ENCODE data around the gene GALK1.
"Not testable (repeated sequence)": the region's sequence is repeated elsewhere in the genome, so short reads cannot be mapped to it uniquely, and the experiment has no call there.

Gene GALK1

DNA sequence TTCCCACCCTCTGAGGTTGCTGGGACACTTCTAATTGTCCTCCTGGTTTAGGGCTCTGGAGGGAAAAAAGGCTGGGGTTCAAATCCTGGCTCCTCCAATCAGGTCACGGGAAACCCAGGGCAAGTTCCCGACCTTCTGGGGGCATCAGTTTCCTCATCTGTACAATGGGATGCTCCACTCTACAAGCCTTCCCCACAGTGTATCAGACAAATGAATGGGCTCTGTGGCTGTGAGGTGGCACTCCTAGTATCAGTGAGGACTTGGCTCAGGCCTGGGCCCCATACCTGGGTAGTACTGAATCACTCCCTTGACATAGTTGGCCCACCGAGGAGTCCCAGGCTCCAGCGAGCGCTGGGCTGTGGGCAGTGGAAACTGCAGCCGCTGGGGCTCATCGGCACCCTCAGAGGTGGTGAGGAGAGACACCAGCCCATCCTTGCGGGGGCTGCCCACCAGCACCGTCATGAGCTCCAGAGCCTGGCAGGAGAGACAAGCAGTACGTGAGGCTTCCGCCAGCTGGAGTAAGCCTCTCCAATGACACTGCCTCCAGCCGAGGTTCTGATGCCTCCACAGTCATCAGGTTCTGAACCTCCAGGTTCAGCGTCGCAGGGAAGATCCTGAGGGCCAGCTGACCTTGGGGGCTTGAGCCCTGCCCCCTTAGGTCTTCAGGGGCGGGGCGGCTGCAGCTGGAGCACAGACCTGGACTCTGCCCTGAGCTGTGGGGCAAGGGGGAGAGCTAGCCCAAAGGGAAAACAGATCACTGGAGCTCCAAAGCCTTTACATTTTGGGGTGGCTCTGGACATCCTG lies 1.2 kb downstream of the GALK1 start:
- DNase-seq = no peak

GRCh38 chr17:75763269-75763607 lies 1.8 kb downstream of the GALK1 start:
- DNase-seq = no peak

GRCh38 chr17:75762513-75763268 lies 2.3 kb downstream of the GALK1 start:
- no peak for DNase-seq

DNA sequence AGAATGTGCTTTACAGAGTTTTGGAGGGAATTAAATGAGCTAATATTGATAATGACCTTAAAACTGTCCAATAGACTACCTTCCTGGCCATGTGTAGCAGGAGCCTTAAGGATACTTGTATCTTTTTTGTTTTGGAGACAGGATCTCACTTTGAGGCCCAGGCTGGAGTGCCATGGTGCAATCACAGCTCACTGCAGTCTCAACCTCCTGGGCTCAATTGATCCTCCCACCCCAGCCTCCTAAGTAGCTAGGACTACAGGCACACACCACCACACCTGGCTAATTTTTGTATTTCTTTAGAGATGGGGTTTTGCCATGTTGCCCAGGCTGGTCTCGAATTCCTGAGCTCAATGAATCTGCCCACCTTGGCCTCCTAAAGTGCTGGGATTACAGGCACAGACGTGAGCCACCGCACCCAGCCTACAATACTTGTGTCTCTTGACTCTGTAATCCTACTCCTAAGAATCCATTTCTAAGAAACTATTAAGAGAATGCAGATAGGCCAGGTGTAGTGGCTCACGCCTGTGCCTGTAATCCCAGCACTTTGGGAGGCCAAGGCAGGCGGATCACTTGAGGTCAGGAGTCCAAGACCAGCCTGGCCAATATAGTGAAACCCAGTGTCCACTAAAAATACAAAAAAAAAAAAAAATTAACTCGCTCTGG lies 4.9 kb downstream of the GALK1 start:
- not testable (repeated sequence) for DNase-seq

GRCh38 chr17:75759457-75759856 lies 5.5 kb downstream of the GALK1 start:
- no peak for DNase-seq

DNA sequence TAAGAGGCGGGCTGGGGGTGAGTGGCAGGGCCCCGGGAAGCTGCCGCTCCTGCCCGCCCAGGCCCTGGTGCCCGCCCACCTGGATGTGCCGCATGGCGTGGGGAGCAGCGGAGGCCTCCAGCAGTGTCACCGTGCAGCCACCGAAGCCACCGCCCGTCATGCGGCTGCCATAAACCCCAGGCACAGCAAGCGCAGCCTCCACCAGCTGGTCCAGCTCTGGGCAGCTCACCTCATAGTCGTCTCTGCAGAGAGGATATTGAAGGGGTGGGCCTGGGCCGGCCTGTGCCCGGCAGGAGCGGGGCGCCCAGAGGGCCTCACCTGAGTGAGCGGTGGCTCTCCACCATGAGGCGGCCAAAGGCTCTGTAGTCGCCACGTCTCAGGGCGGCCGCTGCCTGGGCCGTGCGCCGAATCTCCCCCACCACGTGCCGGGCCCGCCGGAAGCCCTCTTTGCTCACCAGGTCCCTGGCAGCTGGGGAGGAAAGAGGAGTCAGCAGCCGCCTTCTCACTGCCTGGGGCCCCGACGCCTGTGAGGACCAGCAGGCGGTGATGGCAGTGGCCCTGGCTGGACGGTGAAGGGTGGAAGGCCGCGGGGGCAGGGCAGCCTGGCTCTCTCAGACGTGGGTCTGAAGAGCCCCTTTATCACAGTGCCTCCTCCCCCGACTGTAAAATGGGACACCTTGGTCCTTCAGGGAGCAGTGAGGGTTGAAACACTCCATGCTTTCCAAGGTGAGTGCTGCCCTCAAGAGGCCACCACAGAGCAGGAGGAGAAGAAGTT lies 6.7 kb downstream of the GALK1 start:
- DNase-seq = no peak

DNA sequence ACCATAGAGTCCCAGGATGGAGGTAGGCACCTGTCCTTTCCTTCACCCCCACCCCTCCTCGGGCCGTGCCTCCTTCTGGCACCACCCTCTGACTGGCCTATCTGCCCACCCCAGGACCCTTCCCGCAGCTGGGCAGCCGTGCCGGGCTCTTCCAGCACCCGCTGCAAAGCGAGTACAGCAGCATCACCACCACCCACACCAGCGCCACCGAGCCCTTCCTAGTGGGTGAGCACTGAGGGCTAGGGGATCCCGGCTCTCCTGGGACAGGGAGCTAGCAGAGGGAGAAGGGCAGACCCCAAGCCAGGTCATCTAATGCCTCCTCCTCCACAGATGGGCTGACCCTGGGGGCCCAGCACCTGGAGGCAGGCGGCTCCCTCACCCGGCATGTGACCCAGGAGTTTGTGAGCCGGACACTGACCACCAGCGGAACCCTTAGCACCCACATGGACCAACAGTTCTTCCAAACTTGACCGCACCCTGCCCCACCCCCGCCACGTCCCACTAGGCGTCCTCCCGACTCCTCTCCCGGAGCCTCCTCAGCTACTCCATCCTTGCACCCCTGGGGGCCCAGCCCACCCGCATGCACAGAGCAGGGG lies 7.8 kb downstream of the GALK1 start:
- no peak for DNase-seq

GRCh38 chr17:75756451-75757085 lies 8.4 kb downstream of the GALK1 start:
- no peak for DNase-seq

DNA sequence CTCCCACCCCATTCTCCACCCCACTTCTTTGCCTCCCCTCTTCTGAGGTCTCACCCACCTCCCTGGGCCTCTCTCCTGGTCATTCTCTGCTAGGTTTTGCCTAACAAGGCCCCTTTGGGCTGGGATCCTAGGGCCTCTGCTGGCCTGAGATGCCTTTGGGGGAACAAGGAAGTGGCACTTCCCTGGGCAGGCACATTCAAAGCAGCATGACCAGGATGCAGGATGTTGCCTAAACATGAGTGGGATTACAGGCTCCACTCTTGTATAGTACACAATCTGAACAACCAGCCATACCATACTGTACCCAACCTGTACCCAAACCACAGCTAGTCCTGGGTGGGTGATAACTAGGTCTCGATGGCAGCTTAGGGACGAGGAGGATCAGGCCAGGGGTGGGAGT lies 9.0 kb downstream of the GALK1 start:
- no peak for DNase-seq

DNA sequence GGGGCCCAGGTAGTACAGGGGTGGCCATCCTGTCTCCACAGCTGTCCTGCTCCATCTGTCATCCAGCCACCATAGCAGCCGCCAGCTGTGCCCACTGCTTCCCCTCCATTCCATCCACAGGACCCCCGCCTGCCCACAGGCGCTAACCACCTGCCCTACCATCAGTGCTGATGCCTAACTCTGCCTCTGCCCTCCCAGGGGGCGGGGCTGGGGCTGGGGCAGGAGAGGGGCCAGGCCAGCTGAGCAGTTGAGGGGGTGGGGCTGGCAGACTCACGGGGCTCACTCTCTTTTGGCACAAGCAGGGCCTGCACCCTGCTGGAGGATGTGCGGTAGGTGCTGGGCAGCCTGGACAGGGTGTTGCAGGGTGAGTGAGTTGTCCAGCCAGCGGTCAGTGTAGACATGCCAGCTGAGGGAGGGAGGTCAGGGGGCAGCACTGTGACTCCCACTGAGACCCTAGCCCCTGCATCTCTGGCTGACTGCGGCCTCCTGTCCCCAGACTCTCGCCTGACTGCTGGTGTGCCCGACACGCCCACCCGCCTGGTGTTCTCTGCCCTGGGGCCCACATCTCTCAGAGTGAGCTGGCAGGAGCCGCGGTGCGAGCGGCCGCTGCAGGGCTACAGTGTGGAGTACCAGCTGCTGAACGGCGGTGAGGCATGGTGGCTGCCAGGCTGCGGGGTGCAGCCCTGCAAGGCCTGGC lies 9.6 kb downstream of the GALK1 start:
- no peak for DNase-seq

GRCh38 chr17:75754378-75755204 lies 10.4 kb downstream of the GALK1 start:
- no peak for DNase-seq

- no peak for DNase-seq
These were observed 11.2 kb downstream of the GALK1 start for GRCh38 chr17:75753514-75754377.

- no peak for DNase-seq
These were observed 12.0 kb downstream of the GALK1 start for GRCh38 chr17:75752802-75753513.

DNA sequence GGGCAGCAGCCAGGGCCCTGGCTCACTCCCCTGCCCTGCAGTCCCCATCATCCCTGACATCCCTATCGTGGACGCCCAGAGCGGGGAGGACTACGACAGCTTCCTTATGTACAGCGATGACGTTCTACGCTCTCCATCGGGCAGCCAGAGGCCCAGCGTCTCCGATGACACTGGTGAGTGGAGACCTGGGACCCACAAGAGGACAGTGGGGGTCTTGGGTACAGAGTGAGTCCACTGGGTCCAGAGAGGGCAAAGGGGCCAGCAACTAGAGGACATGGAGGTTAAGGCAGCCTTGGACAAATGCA lies 12.6 kb downstream of the GALK1 start:
- no peak for DNase-seq

- no peak for DNase-seq
These were observed 13.2 kb downstream of the GALK1 start for GRCh38 chr17:75751676-75752404.

GRCh38 chr17:75750661-75751423 lies 14.2 kb downstream of the GALK1 start:
- DNase-seq = no peak

GRCh38 chr17:75749545-75750389 lies 15.2 kb downstream of the GALK1 start:
- no peak for DNase-seq
